Measurements from ENCODE around the gene TAPT1.

TAPT1 gene

DNA sequence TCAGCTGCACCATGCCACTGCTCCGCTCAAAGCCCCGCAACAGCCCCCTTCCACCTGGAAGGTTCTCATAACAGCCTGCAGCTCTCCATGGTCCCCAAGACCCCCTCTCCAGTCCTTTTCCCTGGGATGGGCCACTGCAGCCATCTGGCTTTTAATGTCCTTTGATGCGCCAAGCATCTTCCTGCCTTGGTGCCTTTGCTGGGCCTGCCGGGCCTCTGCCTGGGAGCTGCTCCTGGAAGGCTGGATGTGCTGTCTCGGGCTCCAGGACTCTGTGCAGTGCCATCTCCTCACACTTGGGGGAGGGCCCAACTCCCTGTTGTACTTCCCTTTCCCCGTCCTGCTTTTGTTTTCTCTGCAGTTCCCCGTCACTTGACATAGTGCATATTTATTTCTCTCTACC is 60.3 kb downstream of the TAPT1 start:
- DNase-seq, result no peak

DNA sequence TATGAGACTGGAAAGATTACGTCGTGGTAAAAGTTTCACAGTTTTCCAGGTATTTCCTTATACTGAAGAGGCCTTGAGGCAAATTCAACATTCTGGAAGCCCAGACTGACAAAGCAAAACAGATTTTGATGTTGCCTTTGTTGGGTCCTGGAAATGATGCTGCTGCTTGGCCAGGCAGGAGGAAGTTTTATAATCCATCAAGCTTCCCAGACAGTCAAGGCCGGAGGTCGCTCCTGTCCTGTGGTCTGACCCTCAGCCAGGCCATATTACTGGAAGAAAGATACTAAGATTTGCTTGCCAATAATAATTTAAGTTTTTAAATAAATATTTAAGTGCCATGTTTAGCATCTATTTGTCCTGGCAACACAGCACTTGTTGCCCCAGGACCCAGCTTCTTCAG is 63.4 kb downstream of the TAPT1 start:
- DNase-seq, result no peak

DNA sequence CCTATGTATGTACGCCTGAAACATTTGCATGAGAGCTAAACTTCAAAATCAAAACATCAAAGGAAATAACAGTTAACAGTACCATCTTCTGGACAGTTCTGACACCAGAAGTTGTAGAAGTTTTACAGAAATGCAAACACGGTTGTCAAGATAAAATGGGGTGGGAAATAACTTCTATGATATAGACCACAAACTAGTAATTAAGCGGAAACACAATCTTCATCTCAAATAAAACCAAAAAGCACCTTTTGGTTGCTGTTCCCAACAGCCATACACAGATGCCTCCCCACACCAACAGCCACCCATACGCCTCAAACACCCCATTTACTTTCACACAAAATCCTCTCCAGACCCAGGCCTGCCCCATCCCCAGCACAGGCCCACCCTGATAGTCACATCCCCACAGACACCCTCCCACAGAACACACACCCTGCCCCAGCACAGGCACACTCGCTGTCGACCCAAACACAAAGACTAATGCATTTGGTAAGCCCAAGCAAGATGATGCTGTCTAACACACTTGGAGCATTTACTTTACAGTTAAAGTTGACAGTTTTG is 64.3 kb downstream of the TAPT1 start:
- no peak for DNase-seq

DNA sequence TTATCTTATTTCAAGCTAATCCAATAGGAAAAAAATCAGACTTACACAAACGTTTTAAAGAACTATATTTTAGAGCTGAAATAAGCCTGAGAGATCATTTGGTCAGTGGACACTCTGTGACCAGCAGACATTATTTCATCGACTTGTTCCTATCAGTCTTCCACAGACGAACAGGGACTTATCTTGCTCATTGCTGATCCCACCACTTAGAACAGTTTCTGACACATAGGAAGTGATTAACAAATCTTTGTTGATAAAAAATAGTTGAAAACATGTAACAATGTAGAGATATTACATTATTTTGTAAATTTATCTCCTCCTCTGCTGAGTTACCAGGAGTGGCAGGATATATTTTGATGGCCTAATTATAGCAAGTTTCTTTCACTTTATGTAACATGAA is 65.8 kb downstream of the TAPT1 start:
- no peak for DNase-seq

DNA sequence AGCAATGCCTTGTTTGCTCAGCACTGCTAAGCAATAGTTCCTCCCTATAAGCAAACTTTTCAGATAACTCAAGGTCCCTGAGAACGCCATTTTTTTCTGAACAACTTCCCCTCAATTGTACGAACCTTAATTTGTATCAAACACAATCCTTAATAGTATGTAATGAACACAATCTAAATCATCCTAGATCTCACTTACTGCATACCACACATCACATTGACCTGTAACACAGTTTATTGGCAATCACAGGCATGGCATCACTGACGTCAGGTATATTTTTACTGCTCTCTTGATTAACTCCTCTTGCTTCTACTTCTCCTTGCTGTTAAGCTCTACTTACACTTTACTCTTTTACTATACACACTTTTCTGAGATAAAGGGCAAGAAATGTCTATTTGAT is 67.0 kb downstream of the TAPT1 start:
- no peak for DNase-seq

DNA sequence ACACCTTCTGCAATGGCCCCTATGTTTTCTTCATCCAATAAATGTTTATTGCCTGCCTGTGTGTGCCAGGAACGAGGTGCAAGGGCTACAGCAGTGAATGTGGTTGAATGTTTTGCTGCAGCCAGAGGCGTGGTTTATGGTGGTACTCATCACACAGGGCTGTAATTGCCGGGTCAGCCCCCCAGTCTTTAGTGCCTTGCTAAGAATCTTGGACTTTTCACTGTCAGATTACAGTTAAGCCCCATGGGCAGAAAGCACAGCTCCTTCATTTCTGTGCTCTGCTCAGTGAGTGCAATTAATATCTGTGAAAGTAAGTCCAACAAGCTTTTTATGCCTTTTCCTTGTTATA is 67.8 kb downstream of the TAPT1 start:
- no peak for DNase-seq

DNA sequence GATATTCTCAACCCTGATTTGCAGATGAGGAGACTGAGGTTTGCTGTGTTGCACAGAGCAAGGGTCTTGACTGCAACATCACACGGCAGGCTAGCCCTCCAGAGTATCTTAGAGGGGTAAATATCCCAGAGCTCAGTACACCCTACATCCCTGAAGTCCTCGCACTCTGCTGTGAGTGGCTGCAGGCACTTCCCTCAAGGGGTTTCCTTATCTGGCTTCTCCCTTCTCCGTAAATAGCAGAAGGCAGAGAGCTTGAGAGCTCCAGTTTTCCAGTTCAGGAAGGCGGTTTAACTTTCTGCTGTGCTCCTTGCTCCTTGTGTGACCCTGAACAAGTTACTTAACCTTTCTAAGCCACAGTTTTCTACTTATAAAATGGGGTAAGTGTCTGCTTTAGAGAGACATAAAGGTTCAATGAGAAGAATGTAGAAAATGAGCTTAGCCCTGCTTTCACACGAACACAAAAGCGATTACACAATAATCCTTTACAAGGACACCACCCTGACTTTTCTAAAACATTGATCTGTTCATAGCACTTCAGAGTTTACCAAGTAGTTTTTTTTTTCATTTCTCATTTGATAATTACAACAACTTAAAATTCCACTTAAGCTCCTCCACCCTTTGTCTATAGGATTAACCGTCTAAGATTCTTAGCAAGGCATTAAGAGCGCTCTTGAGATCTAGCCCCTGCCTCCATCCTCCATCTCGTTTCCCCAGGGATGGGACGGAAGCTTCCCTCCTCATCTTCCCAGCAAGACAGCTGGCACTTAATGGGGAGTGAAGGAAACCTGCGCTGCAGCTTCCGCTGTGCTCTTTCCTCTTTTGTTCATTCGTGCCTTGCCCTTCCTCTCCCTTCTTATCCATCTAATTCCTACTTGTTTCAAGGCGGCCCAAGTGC is 68.4 kb downstream of the TAPT1 start:
- no peak for DNase-seq

DNA sequence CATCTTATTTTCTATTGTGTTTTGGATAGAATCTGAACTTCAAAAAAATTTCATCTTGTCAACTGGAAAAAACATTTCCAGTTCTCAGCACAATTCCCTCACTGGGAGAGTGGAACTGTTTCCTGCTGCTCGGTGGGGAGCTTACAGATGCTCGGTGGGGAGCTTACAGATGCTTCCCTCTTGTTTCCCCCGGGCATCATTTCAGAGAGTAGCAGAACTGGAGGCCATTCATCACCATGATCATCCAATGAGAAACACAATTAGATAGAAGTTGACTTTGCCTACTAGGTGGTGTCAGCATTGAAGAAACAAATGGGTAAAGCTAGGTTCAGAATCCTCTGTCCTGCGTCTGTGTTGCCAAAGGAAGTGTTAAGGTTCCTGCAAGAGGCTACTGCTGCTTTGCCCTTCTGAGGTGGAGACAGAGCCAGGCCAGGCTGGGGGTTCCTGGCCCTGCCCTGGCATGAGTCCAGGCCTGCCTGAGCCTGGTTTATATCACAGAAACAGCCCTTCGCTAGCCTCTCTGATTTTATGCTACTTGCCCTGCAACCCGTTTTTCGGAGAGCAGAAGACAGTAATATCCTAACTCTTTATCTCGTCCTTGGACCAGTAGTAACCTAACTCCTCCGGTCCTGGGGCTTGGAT is 70.6 kb downstream of the TAPT1 start:
- DNase-seq, result no peak

DNA sequence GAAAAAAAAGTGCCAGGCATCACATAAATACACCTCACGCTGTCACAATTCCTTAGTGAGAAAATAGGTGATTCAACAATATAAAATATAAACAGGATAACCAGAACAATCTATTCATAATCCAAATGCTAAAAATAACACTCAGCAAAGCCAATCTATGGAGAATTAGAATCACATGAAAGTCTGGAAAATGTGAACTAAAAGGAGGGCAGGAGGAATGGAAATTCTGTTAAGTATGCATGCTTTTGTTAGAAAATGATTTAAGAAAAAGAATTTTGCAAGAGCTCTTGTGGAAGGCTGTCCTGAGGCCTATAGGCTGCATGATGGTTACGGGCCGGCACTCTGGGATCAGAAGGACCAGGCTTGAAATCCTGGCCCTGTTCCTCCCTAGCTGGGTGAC is 71.8 kb downstream of the TAPT1 start:
- DNase-seq, result no peak

DNA sequence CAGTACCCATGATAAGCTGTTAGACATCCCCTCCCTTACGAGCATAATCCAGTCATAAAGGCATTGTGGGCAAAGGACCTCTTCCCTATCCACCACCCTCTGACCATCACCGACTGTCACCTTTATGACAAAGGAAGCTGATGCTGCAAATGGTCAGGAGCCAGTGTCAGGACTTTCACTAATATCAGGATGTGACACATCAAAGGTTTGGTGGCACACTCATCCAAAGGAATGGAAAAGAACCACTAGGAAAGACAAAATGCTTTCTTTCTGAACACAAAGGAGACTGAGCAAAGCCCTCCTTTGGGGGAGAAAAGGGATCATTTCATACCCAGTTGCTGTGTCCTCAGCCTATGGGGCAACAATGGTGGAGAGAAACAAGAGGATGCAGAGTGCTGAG is 75.6 kb downstream of the TAPT1 start:
- no peak for DNase-seq

DNA sequence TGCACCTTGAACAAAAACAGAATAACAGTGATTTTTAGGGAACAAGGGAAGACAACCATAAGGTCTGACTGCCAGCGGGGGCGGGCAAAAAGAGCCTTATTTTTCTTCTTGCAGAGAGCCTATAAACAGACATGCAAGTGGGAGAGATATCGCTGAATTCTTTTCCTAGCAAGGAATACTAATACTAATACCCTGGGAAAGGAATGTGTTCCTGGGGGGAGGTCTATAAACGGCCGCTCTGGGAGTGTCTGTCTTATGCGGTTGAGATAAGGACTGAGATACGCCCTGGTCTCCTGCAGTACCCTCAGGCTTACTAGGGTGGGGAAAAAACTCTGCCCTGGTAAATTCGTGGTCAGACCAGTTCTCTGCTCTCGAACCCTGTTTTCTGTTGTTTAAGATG is 81.4 kb downstream of the TAPT1 start:
- peak; percentile 37 for DNase-seq

DNA sequence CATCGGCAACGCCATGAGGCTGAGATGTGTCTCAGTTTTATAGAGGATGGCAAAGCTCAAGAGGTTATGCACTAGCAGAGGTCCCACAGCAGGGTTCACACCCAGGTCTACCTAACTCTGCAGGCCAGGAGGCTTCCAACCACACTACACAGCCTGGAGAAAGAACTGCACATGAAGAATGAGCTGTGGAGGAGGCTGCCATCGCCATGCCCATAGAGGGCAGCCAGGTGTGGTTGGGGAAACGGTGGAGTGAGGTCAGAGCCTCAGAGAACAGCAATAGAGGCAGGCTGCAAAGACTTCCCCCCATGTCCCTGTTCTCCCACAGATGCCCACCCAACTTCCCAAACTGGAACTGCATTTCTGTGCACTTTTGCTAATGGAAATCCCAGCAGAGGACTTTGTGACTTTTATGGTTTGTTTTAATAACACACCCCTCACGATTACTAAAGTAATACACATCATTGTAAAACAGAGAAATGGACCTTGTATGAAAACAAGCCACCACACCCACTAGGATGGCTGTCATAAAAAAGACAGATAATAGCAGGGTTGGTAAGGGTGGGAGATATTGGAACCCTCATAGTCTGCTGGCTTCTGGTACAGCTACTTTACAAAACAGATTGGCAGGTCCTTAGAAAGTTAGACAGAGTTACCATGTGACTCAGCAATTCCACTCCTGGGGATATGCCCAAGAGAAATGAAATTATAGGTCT is 83.5 kb downstream of the TAPT1 start:
- peak; percentile 29 for DNase-seq

DNA sequence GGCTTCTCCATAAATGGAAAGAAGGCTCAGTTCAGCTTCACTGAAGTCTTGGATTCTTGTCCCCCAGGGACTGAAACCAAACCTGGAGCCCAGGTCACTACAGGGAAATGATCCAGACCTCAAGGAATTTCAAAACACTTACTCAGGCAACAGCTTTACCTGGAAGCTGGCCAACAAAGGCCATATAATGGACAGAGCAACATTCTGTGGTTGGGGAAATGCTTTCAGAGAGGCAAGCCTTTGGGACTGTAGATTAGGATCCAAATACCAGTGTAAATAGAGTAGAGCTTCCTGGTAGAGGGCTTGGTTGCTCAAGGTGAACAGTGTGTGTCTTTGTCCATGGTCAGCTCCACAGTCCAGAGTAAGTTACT is 85.4 kb downstream of the TAPT1 start:
- peak; percentile 8 for DNase-seq

DNA sequence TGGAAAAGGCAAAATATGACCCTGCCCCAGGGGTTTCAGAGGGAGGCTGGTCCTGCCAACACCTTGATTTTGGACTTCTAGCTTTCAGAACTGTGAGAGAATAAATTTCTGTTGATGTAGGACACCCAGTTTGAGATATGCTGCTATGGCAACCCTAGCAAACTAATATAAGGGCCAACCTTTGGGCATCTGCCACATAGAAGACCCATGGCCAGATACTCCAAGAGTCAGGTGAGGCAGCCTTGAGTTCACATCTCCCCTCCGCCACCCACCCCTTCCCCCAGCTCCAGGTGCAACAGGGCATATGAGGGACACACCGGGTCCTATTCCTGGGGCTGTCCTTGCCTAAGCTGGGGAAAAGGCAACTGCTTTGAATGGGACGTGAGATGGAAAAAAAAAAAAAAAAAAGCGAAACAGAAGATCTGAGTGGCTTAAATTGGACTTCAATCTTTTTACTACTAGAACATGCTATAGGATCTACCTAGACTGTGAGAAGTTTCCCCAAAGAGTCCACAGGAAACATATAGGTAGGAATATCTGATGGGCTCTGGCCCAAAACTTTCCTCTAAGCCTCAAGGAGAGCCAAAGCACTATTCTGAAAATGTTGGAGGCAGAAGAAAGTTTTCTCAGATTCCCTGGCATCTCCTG is 85.9 kb downstream of the TAPT1 start:
- peak; percentile 7 for DNase-seq

DNA sequence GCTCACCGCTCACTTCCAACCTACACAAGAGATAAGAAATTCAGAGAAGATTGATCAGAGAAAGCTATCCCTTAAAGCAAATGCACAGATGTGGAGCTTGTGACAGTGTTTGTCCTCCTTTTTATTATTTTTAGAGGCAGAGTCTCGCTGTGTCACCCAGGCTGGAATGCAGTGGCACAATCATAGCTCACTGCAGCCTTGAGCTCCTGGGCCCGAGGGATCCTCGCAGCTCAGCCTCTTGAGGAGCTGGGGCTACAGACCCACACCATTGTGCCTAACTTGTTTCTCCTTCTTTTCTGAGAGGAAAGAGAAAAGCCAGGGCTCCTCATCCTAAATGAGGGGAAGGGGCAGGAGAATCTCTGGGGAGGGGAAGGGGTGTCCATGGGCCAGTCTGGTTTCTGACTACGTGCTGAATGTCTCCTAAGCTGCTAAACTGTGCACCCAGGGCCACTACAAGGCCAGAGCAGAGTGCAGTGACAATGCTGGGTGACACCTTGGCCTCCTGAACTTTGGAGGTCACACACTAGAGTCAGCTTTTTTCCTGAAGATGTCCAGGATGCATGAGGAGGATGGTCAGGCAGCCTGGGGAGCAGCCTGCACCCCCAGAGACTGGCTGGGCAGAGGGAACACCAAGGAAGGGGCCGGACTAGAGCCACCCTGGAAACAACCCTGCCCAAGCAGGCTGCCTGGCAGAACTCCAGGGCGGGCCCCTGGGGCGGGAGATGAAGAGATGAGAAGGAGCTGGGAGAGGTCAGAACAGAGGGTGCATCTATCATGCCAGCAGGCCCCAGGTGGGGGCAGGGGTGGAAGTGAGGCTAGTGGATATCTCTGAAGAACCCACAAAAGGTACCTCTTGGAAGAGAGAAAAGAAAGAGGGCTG is 87.0 kb downstream of the TAPT1 start:
- peak; percentile 25 for DNase-seq

DNA sequence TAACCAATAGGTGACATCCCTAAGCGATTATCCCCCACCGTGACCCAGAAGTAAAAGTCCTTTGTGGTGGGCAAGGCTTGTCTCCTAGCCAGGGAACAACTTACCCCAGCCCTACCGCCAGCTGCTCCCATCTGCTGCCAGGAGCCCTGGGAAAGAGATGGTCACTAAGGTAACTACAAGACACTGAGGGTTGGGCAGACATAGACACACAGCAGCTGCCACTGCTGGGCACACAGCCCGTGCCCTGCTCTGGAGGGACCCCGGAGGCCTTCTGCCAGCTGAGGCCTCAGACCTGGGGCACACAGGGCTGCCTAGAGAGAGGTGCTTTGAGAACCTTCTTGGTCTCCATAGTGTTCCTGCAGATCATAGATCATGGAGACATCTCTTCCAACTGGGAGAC is 89.4 kb downstream of the TAPT1 start:
- peak; percentile 25 for DNase-seq

DNA sequence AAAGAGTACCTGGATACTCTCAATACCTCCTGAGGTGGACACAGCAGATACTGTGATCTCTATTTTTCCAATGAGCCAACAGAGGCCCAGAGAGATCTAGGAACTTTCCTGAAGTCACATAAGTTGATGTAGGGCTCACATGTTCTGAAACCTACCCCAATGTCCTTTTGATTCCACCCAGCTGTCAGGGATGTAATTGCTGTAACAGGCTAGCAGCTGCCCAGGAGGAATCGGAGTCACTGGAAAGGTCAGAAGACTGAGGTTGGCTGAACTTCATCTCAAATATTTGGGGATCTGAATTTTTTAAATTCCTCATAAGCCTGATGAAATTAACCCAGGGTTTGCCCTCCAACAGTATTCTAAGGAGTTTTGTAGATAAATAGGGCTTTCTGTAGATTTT is 90.0 kb downstream of the TAPT1 start:
- no peak for DNase-seq

DNA sequence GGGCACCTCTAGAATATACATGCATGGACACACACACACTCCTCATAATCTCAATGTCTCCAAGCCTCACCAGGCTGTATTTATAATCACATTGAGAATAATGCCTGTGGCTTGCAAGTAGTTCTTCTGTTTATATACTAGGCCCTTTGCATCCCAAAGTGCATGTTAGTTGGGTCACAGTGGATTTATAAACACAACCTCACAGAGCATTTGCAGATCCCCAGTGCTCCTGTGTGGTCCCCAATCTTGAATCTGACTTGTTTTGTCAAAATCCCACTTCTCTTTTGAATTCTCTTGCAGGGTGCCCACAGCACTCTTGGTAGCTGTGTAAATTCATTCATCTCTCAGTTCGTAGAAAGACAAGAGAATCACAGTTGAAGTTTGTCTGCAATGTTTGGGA is 92.9 kb downstream of the TAPT1 start:
- DNase-seq, result no peak

DNA sequence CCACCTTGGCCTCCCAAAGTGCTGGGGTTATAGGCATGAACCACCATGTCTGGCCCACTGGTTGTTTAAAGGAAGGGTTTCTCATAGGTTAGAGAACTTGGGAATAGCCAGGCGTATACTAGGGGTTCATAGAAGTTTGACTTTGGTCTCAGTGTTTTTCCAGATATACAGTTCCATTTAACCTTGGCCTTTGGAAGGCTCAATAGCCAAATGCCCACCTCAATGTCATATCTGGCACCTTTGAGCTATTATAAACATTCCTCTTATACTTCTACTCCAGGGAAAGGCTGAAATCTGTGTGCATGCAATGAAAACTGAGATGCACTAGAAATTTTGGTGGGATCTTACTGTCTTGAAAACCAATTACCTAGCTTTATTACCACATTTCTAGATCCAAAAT is 95.0 kb downstream of the TAPT1 start:
- DNase-seq, result no peak

DNA sequence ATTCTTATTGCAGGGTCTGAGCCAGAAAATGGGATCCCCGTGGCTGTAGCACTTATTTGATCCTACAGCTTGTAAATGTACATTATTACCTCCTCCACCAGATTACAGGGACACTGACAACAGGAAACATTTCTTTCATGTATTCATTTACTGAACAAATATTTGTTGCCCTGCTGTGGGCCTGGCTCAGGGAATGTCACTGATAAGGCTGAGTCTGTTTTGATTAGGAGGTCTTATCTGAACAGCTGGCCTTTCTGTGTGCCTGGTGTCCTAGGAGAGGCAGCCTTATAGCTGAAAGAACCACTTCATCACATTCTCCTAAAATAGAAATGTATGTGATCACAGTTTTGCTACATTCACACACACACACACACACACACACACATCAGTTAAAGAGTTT is 96.9 kb downstream of the TAPT1 start:
- DNase-seq, result no peak

DNA sequence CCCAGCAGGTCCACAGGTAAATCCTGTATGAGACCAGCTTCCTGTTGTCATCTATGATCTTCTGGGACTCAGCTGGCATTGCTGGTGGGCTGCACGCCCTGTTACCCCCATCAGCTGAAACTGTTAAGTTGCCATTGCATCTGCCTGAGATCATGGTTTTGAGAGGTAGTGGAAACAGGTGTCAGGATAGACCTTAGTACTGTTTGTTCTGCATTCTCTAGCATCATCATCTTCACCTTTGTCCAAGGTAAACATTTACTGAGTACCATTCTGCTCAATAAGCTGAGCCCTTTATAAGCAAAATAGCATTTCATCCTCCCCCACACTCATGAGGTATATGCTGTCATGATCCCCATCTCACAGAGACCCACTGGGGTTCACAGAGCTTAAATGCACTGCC is 99.6 kb downstream of the TAPT1 start:
- no peak for DNase-seq
